Measurements from ENCODE around the gene ZNF648. TPM values are rescaled to one million over a fixed set of nuclear protein-coding genes. Genes with fewer than 3 reads are reported as not detected.

The ZNF648 gene, protein sequence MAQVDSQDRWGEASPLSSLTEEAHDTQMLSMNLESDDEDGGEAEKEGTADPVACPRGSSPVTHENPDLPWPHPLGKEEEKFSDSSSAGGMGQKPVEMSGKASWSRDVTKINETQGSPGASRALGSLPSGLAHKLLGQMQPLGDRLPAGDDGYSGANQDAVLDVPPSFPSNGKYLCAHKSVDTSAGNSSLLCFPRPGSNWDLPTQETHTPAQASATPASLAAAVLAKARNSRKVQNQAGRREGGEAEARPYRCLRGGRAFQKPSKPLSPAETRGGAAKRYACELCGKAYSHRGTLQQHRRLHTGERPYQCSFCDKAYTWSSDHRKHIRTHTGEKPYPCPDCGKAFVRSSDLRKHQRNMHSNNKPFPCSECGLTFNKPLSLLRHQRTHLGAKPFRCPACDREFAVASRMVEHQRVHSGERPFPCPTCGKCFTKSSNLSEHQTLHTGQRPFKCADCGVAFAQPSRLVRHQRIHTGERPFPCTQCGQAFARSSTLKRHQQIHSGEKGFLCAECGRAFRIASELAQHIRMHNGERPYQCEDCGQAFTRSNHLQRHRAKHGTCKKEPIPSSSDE
- total RNA-seq (2022; extraction: Qiagen RNA extraction; ENCODE audit: low read depth), result not detected in 5 replicates

DNA sequence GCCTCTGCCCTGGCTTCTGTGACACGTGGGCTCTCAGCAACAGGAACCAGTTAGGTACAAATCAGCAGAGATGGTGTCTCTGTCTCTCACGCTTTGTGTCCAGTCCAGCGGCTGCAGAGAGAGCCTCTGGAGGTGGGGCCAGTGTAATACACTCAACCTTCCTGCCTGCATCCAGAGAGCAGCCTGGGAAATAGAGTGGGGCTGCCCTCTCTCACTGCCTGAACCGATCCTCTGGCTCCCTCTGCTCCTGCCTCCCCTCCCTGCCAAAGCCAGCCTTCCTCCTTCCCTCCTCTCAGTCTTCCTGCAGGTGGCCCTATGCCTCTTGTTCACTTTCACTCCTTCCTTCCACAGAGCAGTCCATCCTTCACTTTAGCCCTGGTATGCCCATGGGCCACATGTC lies at the start of gene ZNF648:
Gene ZNF648 (minus strand): TSS at position 119 of the 400 bp plus-strand sequence. CDS start 3,702 bp downstream, outside the sequence.

